ENCODE data around the gene FNDC5.

The FNDC5 gene

GRCh38 chr1:32874860-32875752 lies 4.4 kb upstream of the FNDC5 start:
- no peak overlapping the region for H3K27ac ChIP-seq
- TF ChIP-seq CTCF (conservative IDR thresholded peaks at IDR 0.05), result no peak

- no peak for TF ChIP-seq CTCF (conservative IDR thresholded peaks at IDR 0.05)
- H3K27ac ChIP-seq, result no peak overlapping the region
Observed at GRCh38 chr1:32873484-32873883, 2.8 kb upstream of the FNDC5 start.

- TF ChIP-seq CTCF (conservative IDR thresholded peaks at IDR 0.05), result no peak
- no peak overlapping the region for H3K27ac ChIP-seq
Observed at GRCh38 chr1:32872192-32872460, 1.4 kb upstream of the FNDC5 start.

DNA sequence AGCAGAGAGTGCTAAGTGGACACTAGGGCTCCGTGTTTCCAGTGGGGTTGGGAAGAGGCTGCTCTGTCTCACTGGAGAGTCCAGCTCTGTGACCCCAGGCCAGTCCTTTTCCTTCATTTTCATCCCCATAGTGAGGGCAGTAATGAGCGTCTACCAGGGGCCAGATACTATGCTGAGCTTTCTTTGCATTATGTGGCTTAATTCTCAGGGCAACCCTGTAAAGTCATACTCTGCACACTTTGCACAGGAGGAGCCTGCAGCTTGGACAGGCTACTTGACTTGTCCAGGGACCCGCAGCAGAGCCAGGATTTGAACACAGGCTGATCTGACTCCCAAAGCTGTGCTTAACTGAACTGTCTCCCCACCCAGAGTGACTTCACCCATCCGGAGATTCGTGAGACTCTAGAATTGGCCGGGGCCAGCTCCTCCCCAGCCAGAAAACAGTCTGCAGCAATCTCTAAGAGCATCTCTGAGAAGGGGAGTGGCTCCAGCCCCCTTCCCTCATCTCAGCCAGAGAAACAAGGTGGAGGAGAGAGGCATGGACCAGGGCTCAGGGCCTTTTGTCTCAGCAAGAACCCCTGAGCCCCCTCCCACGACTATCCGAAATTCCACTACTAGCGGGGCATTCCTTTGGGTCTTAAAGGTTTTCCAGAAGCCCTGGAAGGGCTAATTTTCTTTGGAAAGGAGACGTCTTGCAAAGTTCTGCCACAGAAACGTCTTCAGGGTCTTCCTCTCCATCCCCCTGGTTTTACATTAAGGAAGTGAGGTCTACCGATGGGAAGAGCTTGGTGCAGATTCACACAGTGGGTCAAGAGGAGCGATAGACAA lies 866 bp upstream of the FNDC5 start:
- TF ChIP-seq CTCF (conservative IDR thresholded peaks at IDR 0.05), result no peak
- no peak overlapping the region; the same call in 1 of the 2 replicates for H3K27ac ChIP-seq

DNA sequence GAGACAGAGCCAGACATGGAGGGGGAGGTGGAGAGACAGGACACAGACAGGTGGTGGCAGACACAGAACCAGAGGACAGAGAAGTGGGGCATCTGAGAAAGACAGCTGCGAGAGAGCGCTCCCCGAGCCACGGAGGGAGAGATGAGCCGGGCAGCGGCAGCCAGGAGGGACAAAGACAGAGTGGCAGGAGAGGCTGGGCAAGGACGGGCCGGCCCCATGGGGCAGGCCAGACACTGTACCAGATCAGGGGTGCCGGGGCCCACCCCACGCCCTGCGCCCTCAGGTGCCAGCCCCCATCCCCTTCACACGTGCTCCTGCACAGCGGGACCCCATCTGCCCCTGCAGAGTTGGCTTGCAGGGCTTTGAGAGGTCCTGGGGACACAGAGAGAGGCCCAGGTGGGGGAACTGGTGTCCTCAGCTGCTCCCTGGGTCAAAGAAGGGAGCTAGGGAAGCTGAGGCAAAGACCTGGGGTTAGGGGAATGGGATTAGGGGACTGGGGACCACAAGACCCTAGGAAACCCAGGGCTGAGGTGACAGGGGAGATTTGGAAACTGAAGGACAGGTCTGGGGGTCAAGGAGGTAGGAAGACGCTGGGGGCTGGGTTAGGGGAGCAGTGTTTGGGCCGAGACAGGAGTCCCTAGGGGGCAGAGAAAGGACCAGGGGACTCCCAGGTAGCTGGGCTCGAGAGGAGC lies 643 bp downstream of the FNDC5 start:
- no peak for TF ChIP-seq CTCF (conservative IDR thresholded peaks at IDR 0.05)
- H3K27ac ChIP-seq, result no peak overlapping the region; the same call in 1 of the 2 replicates

DNA sequence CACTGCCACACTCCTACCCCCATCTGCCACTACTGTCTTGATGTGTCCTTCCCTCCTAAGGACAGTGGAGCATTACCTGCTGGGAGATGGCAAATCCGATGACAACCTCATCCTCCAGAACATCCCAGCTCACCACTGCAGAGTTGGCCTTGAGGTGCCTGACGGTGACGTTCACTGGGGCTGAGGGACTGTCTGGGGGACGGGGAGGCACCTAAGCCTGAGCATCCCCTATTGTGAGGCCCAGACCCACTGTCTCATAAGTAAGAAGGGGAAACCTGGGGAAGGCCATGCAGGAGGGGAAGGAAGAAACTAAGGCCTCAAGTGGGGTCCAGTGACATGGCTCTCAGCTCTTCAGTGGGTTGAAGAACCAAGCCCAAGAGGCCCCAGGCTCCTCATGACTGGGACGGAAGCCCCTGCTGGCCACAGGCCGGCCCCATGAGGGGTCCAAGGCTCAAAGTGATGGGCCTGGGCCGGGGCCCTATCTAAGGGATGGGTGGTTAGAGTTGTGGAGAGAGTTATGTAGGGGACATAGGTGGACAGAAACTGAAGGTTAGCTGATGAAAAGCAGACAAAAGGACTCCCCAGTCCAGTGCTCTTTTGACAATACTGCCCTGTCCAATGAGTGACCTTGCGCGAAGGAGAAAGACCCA lies 1.8 kb downstream of the FNDC5 start:
- H3K27ac ChIP-seq, result no peak overlapping the region
- TF ChIP-seq CTCF (conservative IDR thresholded peaks at IDR 0.05), result no peak
